Measurements from ENCODE around the gene RABL2B.

Gene RABL2B

DNA sequence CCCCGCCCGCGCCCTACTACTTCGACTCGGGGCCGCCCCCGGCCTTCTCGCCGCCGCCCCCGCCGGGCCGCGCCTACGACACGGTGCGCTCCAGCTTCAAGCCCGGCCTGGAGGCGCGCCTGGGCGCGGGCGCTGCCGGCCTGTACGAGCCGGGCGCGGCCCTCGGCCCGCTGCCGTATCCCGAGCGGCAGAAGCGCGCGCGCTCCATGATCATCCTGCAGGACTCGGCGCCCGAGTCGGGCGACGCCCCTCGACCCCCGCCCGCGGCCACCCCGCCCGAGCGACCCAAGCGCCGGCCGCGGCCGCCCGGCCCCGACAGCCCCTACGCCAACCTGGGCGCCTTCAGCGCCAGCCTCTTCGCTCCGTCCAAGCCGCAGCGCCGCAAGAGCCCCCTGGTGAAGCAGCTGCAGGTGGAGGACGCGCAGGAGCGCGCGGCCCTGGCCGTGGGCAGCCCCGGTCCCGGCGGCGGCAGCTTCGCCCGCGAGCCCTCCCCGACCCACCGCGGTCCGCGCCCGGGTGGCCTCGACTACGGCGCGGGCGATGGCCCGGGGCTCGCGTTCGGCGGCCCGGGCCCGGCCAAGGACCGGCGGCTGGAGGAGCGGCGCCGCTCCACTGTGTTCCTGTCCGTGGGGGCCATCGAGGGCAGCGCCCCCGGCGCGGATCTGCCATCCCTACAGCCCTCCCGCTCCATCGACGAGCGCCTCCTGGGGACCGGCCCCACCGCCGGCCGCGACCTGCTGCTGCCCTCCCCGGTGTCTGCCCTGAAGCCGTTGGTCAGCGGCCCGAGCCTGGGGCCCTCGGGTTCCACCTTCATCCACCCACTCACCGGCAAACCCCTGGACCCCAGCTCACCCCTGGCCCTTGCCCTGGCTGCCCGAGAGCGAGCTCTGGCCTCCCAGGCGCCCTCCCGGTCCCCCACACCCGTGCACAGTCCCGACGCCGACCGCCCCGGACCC lies 62.9 kb downstream of the RABL2B start:
- whole genome bisulfite sequencing, result 10% methylated on average over 132 of the region's 132 CpGs
- peaks cover 57% of the 10 kb centered on the region for H3K27me3 ChIP-seq (ENCODE audit: insufficient read depth, low read length)
- no peaks in the 10 kb centered on the region for H3K4me1 ChIP-seq (ENCODE audit: insufficient read depth, low read length)
- peak overlapping the region; percentile 35; the same call in 1 of the 2 replicates for H3K9ac ChIP-seq (ENCODE audit: low read depth, low read length)
- H3K4me3 ChIP-seq (ENCODE audit: low read length), result peak overlapping the region; percentile 45
- H3K36me3 ChIP-seq (ENCODE audit: insufficient read depth, low read length), result no peaks in the 10 kb centered on the region
- H3K9me3 ChIP-seq (ENCODE audit: insufficient read depth, low read depth, low read length), result no peaks in the 10 kb centered on the region
- H3K27ac ChIP-seq (ENCODE audit: low read depth, low read length), result no peak overlapping the region

DNA sequence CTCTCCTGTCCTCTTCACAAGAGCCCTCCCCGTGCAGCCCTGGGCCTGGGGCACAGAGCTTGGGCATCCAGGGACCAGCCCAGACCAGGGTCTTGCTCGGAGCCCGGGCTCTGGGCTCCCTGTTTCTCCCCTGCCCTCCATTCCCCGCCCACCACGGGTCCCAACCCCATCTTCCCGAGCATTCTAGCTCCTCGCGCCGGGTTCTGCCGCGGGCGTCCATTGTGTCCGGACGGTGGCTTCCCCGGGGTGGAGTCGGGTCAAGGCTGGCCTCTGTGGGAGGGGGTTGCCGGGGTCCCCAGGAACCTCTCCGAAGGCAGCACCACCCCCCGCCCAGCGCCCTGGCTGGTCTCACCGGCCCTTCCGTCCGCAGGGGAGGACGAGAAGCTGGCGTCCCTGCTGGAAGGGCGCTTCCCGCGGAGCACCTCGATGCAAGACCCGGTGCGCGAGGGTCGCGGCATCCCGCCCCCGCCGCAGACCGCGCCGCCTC lies 63.6 kb downstream of the RABL2B start:
- Histone ChIP-seq H3K9me3 (ENCODE audit: insufficient read depth, low read depth, low read length) (no peaks in the 10 kb centered on the region), H3K4me3 (ENCODE audit: low read length) (peak overlapping the region; percentile 45; the same call in 1 of the 2 replicates), H3K27ac (ENCODE audit: low read depth, low read length) (no peak overlapping the region), H3K9ac (ENCODE audit: low read depth, low read length) (0 out of 2 replicates have a peak overlapping the region, but pooled peaks have one; percentile 20), H3K4me1 (ENCODE audit: insufficient read depth, low read length) (no peaks in the 10 kb centered on the region), H3K36me3 (ENCODE audit: insufficient read depth, low read length) (no peaks in the 10 kb centered on the region), H3K27me3 (ENCODE audit: insufficient read depth, low read length) (peaks cover 57% of the 10 kb centered on the region)
- WGBS, result 7% methylated on average over 40 of the region's 40 CpGs

DNA sequence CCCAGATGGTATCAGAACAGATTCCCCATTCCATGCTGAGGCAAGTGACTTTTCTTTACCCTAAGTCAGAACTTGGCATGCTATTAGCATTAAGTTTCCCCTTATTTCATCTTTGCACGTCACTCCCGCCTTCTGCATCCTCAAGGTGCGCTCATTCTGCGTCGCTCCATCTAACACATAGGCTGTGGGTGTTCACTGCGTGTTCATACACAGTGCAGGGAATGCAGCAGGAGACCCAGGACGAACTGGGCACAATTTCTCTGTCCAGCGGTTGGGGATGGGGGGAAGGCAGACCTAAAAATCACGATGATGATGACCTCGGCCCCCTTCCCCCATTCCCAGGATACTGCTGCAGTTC lies 65.1 kb downstream of the RABL2B start:
- Histone ChIP-seq H3K4me1 (ENCODE audit: insufficient read depth, low read length) (no peaks in the 10 kb centered on the region), H3K36me3 (ENCODE audit: insufficient read depth, low read length) (no peaks in the 10 kb centered on the region), H3K9ac (ENCODE audit: low read depth, low read length) (no peak overlapping the region), H3K9me3 (ENCODE audit: insufficient read depth, low read depth, low read length) (no peaks in the 10 kb centered on the region), H3K27me3 (ENCODE audit: insufficient read depth, low read length) (peaks cover 57% of the 10 kb centered on the region), H3K27ac (ENCODE audit: low read depth, low read length) (no peak overlapping the region), H3K4me3 (ENCODE audit: low read length) (no peak overlapping the region)
- 94% methylated on average over 10 of the region's 10 CpGs for WGBS

DNA sequence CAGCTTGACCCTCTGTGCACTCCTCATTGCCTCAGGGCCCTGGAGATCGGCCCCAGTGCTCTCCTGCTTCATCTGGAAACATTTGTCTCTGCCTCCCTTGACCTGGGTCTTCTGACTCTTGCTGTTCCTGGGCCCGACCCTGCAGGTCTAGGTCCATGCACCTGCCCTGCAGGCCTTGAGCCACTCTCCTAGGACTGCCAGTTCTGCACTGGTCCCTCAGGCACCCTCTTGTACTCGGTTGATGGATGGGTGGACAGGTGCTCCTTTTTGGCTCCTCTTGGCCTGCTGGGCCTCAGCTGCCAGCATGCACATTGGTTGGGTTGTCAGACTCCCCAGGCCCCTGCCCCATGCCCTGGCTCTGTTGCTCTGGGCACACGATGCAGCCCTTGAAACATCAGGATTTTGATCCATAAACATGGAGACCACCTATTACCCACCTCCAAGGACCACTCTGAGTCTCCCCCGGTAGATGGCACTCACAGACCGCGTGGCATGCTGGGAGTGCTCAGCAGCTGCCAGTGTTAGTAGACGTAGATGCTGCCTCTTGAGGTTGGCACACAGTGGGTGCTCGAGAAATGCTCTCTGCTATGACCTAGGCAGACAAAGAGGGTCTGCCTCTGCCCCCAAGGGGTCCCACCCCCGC lies 65.6 kb downstream of the RABL2B start:
- no peaks in the 10 kb centered on the region for H3K36me3 ChIP-seq (ENCODE audit: insufficient read depth, low read length)
- no peaks in the 10 kb centered on the region for H3K9me3 ChIP-seq (ENCODE audit: insufficient read depth, low read depth, low read length)
- H3K9ac ChIP-seq (ENCODE audit: low read depth, low read length), result no peak overlapping the region

More for the DNA sequence above, 65.6 kb downstream of the RABL2B start:
- Histone ChIP-seq H3K27ac (ENCODE audit: low read depth, low read length) (no peak overlapping the region), H3K4me3 (ENCODE audit: low read length) (no peak overlapping the region), H3K4me1 (ENCODE audit: insufficient read depth, low read length) (no peaks in the 10 kb centered on the region), H3K27me3 (ENCODE audit: insufficient read depth, low read length) (peaks cover 57% of the 10 kb centered on the region)
- 80% methylated on average over 10 of the region's 10 CpGs for WGBS
